Measurements from ENCODE around the gene HRH3.

GRCh38 chr20:62235777-62236157, 15.7 kb upstream of the HRH3 start:
- no peak for TF ChIP-seq EP300 (conservative IDR thresholded peaks at IDR 0.05; ENCODE audit: poor library complexity, severe bottlenecking)
- TF ChIP-seq EZH2 (IDR thresholded peaks at IDR 0.05; ENCODE audit: borderline replicate concordance, insufficient read depth, low read length, poor library complexity, severe bottlenecking), result no peak
- TF ChIP-seq, protein P1, sequence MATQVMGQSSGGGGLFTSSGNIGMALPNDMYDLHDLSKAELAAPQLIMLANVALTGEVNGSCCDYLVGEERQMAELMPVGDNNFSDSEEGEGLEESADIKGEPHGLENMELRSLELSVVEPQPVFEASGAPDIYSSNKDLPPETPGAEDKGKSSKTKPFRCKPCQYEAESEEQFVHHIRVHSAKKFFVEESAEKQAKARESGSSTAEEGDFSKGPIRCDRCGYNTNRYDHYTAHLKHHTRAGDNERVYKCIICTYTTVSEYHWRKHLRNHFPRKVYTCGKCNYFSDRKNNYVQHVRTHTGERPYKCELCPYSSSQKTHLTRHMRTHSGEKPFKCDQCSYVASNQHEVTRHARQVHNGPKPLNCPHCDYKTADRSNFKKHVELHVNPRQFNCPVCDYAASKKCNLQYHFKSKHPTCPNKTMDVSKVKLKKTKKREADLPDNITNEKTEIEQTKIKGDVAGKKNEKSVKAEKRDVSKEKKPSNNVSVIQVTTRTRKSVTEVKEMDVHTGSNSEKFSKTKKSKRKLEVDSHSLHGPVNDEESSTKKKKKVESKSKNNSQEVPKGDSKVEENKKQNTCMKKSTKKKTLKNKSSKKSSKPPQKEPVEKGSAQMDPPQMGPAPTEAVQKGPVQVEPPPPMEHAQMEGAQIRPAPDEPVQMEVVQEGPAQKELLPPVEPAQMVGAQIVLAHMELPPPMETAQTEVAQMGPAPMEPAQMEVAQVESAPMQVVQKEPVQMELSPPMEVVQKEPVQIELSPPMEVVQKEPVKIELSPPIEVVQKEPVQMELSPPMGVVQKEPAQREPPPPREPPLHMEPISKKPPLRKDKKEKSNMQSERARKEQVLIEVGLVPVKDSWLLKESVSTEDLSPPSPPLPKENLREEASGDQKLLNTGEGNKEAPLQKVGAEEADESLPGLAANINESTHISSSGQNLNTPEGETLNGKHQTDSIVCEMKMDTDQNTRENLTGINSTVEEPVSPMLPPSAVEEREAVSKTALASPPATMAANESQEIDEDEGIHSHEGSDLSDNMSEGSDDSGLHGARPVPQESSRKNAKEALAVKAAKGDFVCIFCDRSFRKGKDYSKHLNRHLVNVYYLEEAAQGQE (IDR thresholded peaks at IDR 0.05; ENCODE audit: borderline replicate concordance), result no peak
- TF ChIP-seq, protein P2, sequence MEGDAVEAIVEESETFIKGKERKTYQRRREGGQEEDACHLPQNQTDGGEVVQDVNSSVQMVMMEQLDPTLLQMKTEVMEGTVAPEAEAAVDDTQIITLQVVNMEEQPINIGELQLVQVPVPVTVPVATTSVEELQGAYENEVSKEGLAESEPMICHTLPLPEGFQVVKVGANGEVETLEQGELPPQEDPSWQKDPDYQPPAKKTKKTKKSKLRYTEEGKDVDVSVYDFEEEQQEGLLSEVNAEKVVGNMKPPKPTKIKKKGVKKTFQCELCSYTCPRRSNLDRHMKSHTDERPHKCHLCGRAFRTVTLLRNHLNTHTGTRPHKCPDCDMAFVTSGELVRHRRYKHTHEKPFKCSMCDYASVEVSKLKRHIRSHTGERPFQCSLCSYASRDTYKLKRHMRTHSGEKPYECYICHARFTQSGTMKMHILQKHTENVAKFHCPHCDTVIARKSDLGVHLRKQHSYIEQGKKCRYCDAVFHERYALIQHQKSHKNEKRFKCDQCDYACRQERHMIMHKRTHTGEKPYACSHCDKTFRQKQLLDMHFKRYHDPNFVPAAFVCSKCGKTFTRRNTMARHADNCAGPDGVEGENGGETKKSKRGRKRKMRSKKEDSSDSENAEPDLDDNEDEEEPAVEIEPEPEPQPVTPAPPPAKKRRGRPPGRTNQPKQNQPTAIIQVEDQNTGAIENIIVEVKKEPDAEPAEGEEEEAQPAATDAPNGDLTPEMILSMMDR (IDR thresholded peaks at IDR 0.05; ENCODE audit: poor library complexity, severe bottlenecking), result no peak
- no peak for TF ChIP-seq POLR2AphosphoS5 (IDR thresholded peaks at IDR 0.05)
- no peak for TF ChIP-seq SMC3 (conservative IDR thresholded peaks at IDR 0.05; ENCODE audit: poor library complexity)
- no peak for TF ChIP-seq RAD21 (conservative IDR thresholded peaks at IDR 0.05)
- no peak for TF ChIP-seq TAF1 (IDR thresholded peaks at IDR 0.05; ENCODE audit: low read depth)
- no peak for TF ChIP-seq MXI1 (conservative IDR thresholded peaks at IDR 0.05; ENCODE audit: poor library complexity, severe bottlenecking)
